Upper lobe of left lung (tissue), 4 donors: ENCODE measurements around the gene TOPAZ1.

Source experiments
- EP300 ChIP-seq, 4 donors: sonication (generic); formaldehyde crosslinking; IDR thresholded peaks; one replicate each; pipeline ENCODE4 v1.5.1; 2017; ENCODE audit warnings: antibody characterized with exemption in 4 of 4, control low read depth in 2 of 4
- POLR2A ChIP-seq, 4 donors: fragments of 450-650 bp; IDR thresholded peaks; one replicate each; pipeline ENCODE4 v1.5.1; 2016 to 2017; ENCODE audit warnings: antibody characterized with exemption in 4 of 4, mild to moderate bottlenecking in 2 of 4
- POLR2AphosphoS5 ChIP-seq, 2 donors: sonication (generic); formaldehyde crosslinking; IDR thresholded peaks; one replicate each; pipeline ENCODE4 v1.5.1; 2017; ENCODE audit warnings: antibody characterized with exemption in 2 of 2
- TF ChIP-seq, protein P1 (sequence below), 6 experiments: fragments of 450-650 bp in 4 of 6; fragments of 200-600 bp in 2 of 6; sonication (generic) in 2 of 6; IDR thresholded peaks; one replicate each; pipeline ENCODE4 v1.5.1; 2016 to 2019; ENCODE audit warnings: antibody characterized with exemption in 6 of 6

DNA sequence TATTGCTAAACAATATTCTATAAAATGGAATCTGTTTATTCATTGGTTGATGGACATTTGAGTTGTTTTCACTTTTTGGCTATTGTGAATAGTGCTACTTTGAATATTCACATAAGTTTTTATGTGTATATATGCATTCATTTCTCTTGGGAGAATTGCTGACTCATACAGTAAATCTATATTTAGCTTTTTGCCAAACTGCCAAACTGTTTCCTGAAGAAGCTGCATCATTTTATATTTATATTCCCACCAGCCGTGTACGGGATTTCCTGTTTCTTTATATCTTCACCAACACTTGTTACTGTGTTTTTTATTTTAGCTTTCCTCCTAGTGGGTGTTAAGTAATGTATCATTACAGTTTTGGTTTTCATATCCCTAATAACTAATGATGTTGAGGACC lies 84.3 kb downstream of the TOPAZ1 start:
- TF ChIP-seq, protein P1, sequence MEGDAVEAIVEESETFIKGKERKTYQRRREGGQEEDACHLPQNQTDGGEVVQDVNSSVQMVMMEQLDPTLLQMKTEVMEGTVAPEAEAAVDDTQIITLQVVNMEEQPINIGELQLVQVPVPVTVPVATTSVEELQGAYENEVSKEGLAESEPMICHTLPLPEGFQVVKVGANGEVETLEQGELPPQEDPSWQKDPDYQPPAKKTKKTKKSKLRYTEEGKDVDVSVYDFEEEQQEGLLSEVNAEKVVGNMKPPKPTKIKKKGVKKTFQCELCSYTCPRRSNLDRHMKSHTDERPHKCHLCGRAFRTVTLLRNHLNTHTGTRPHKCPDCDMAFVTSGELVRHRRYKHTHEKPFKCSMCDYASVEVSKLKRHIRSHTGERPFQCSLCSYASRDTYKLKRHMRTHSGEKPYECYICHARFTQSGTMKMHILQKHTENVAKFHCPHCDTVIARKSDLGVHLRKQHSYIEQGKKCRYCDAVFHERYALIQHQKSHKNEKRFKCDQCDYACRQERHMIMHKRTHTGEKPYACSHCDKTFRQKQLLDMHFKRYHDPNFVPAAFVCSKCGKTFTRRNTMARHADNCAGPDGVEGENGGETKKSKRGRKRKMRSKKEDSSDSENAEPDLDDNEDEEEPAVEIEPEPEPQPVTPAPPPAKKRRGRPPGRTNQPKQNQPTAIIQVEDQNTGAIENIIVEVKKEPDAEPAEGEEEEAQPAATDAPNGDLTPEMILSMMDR (IDR thresholded peaks at IDR 0.05) = no peak
- TF ChIP-seq POLR2AphosphoS5 (IDR thresholded peaks at IDR 0.05) (no peak), POLR2A (IDR thresholded peaks at IDR 0.05) (no peak), EP300 (IDR thresholded peaks at IDR 0.05) (no peak)
